SHP77 treated with DMSO at 0.1 percent for 48 hours (cell line): ENCODE measurements around the gene EEF1AKMT3.
"Not testable (repeated sequence)": the region's sequence is repeated elsewhere in the genome, so short reads cannot be mapped to it uniquely, and the experiment has no call there.

Experiments
- DNase-seq: peaks from one replicate; lab custom pipeline; 2025; lab: John Stamatoyannopoulos, UW

EEF1AKMT3 gene

DNA sequence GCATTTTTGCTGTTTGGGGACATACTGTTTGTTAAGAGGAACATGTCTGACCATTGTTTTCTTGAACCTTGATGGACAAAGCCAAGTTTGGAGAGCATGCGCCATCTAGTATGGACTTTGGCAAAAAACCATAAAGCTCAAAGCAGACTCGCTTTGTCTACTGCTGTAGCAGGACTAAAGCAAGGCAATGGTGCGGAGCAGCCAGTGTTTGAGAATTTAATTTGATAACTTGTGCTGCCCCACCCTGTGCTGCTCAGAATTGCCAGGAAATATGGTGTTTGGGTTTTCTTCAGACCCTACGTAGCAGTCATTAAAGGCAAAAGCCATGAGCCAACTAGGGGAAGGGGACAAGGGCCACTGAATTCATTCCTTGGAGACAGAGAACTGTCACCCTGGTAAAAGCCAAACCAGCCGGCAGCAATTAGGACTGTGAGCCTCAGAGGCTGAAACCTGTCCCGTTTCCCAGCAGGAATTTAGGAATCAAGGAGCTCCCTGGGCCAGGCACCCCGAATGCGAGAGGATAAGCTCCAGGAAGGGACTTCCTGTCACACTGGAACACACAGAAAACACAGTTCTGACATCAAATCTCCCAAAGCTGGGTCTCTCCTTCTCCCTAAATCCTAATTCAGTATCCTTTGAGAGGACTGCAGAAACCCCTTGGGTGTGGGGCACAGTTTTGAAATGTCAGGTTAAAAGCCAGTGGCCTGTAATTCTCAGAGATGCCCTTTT is 45.0 kb downstream of the EEF1AKMT3 start:
- no peak for DNase-seq

DNA sequence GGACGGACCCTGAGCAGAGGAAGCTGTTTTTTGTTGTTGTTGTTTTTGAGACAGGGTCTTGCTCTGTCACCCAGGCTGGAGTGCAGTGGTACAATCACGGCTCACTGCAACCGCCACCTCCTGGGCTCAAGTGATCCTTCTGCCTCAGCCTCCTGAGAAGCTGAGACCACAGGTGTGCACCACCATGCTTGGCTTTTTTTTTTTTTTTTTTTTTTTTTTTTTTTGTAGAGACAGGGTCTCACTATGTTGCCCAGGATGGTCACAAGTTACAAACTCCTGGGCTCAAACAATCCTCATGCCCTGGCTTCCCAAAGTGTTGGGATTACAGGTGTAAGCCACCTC is 45.5 kb downstream of the EEF1AKMT3 start:
- not testable (repeated sequence) for DNase-seq

DNA sequence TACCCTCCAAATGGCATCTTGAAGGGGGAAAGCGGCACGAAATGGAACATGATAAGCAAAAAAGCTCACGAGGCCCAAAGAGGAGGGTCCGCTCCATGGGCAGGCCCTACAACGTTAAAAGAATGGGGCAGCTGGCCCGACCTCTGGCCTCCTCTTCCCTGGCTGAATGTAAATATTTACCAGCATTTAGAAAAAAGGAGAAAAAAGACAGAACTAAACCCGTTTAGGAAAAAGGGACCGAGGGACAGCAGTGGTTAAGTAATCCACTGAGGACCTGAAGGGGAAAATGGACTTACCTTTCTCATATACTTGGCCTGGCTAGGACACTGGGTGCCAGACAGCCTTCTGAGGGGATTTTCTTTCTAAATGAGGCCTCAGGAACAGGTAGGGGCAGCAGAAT is 47.7 kb downstream of the EEF1AKMT3 start:
- not testable (repeated sequence) for DNase-seq

DNA sequence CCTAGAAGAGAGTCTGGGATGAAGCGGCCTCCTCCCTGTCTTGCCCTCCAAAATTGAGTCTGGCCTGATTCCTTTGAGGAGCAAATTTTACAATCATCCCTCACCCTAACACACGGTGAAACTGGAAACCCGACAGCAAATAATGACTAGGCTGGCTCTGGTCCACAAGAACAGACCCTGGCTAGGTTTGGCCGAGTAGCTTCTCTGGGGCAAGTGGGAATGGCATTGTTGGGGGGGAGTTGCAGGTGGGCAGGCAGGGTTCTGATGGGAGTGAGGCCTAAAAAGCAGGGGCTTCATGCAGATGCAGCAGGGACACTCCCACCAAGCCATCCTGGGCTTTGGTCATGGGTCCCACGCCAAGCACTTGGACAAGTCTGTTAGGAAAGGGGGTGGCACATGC is 48.6 kb downstream of the EEF1AKMT3 start:
- not testable (repeated sequence) for DNase-seq

DNA sequence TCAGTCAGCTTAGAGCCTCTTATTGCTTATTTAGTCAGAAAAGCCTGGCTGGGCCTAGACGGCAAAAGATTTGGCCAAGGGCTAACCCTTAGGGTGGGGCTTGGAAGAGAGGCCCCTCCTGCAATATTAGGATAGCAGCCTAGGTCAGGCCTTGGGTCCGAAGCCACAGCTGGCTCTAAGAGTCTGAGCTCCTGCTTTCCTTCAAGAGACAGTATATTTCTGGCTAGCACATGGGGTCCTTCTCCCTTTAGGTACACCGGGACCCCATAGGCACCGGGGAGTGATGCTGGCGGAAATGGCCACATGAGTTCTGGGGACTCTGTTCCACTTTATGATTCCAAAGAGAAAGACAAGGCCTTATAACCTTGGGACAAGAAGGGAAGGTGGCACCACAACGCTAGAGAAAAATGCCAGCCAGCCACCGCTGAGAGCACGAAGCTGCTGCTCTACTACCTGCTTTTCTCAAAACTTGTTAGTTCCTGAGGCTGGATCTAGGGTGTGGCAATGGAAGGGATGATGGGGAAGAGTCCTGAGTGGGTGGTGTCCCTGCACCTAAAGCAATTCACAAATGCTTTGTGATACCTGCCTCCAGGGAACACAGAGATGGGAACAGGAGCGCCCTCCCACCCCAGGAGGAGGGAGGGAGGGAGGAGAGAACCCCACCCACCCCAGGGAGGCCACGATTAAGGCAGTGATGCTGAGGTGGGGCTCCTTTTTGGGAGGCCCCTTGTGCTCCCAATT is 49.2 kb downstream of the EEF1AKMT3 start:
- DNase-seq: no peak

DNA sequence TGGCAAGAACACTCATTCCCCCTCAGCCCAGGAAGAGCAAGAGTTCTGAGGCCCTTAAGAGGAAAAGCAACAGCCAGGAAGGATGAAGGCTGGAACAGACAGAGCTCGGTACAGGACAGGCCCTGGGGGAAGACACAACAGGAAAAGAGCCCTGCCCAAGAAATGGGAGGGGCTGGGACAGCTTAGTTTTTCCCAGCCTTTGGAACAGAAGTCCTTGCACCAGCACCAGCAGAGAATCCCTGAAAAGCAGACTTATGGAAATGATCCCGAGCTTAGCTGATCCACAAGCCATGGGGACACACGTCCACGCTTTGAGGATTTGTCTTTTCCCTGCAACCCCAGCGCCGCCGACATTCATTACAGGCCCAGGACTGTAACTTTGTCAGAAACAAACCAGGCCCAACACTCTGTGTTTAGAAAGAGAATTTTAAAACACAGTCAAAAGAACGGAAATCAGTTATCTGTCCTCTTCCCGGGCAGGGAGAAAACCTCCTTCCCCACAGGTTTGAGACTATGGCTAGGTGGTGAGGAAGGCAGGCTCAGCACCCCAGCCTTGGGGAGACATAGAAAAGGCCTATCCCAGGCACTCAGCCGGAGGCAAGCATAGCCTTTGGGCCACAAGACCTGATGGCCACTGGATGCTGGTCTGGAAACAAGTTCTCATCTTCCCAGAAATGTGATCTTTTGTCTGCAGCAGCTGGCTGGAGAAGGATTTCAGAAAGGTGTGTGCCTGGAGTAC is 50.1 kb downstream of the EEF1AKMT3 start:
- no peak for DNase-seq

DNA sequence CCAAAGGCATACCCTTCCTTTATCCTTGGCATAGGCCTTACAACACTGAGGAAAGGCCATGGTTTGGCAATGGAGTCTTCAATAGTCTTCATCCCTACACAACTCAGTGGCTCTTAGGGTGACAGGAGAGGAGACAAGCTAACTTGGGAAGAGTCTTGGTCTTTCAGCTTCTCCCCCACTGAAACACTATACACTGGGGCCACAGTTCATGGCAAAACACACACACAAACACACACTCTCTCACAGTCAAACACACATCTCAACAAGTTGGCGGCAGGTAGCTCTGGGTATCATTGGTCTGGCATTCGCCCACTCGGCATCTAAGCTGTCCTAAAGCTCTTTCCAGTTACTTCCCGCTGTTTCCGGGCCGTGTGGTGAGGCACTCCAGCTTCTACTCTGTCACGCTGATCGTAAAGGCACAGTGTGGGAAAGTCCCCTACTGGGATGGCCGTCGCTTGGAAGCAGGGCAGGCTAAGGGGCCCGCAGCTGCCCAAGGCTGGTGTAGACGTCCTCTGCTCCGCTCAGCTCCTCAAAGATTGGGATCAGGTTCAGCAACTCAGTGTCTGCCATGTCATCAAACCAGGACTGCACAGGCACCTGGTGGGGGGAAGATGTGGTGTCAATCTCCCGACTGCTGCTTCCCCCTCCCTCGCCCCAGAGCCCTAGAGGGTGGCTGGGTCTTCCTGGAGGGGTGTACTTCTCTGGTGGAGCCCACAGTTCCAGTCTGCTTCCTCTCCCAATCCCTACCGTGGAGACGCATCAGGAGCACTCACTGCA is 50.9 kb downstream of the EEF1AKMT3 start:
- DNase-seq: no peak

DNA sequence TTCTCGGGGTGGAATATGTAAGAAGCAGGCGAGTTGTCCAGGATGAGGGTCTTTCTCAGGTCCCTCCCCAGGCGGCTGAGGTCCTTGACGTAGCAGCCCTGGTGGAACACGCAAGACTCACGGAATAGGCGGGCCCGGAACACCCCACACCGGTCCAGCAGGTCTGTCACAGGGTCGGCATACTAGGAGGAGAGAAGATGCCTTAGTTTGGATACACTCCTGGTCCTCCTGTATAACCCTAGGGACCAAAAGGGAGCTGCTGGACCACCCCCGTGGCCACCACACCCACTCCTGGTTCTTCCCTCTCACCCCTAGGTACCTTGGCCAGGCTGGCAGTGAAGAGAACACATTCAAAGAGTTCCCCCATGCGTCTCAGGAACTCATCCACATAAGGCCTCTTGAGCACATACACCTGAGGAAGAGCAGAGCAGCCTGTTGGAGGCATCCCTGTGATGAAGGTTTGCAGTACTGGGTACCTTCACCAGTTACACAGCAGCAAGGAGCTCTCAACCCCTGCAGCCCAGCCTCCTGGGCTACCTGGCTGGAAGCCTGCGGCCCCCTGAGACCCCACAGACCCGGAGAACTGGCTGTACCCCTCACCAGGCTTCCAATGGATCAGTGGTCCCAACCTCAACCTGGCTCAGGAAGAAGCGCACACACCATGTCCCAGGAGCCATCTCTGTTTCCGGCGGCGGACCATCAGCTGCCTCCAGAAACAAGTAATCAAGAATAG is 51.7 kb downstream of the EEF1AKMT3 start:
- no peak for DNase-seq

DNA sequence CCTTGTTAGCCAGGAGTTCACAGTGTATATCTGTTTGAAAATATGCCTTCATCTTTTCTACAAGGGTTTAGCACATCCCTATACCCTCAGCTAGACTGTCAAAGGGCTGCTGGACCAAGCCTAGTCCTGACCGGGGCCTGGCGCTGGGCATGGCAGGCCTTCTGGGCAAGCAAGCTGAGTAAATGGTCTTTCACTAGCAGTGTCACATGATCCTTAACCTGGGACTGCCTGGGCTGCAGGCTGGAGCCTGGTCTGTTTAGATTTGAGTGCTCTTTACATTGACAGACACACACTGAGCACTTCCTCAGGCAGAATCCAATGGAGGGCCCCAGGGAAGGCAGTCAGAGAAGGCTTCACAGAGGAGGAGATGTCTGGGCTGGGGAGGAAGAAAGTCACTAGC is 53.0 kb downstream of the EEF1AKMT3 start:
- DNase-seq: no peak

DNA sequence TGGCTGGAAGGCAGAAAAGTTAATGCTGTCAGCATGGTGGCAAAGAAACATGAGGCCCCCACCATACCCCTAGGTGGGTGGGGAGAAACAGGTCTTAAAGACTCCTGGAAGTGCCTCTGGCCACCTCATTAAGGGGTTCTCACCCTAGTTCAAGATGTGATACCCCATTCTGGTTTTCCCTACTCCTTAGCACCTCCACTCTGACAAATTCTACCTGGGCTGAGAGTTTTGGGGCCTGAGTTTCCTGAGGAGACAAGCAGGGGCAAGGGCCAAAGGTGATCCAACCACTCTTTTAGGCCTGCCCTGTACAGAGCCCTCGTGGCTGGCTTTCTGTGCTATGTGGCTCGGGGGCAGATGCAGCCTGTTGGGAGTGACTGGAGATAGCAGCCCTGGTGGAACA is 54.0 kb downstream of the EEF1AKMT3 start:
- DNase-seq: no peak

DNA sequence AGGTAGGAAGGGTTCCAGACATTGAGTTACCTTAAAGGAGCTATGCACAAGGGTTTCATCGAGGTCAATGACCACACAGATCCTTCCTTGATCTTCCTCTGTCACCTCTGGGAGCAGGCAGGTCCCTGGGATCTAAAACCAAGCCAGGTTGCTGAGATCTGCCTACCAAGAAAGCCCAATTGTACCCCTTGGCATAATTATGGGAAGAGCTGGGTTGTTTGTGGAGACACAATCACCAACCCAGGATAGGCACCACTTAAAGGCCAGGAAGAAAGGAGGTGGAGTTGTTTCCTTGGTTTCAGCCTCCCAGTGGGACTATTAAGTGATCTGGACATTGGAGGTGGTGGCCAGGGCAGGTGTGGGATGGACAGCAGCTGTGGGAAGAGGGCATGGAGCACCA is 54.6 kb downstream of the EEF1AKMT3 start:
- no peak for DNase-seq

DNA sequence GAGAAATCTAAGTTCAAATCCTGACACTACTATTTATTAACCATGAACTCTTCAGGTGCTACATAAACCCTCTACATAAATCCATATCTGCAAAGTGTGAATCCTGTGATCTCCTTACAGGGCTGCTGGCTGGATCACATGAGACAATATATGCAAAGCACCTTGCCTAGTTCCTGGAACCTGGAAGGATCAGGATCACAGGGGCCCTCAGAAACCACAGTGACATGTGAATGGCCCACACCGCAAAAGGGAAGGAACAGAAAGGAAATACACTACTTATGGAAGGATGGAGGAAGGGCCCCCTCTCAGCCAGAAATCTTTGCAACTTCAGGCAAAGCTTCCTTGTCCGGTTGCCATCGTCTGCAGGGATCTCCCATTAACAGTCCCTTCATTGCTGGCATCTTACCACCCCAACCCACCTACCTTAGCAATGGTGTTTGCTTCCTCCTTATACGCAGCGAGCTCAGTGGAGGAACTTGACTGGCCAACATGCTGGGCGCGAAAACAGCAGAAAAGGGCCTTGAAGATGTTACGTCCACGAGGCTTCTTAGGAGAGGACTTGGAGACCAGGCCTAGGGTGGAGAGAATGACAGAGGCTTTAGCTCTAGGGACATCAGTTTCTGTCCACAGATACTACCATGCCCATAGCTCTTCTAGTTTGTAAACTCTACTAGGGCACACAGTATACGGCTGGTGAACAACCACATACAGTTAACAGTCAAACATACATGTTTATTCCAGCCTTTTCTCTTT is 56.8 kb downstream of the EEF1AKMT3 start:
- DNase-seq: no peak

DNA sequence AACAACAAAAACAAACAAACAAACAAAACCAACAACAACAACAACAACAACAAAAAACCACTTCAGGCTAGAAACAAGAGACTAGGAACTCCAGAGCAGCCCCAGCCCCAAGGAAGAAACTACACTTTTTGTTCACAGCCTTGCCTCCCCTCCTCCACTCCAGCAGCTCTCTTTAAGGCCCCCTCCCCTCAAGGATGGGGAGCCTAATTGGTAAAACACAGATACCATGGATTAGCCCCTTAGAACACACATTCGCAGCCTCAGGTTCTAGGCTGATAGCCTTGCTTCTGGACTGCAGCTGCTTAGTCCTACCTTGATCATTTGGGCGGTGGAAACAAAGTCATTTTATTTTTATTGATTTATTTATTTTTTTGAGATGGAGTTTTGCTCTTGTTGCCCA is 58.0 kb downstream of the EEF1AKMT3 start:
- no peak for DNase-seq
